NB4 (cell line): ENCODE measurements around the gene MMP24.

Experiments used
- DNase-seq: peaks from one replicate; pipeline ENCODE4 v3.0.0; 2010; ENCODE audit warnings: low read depth
- H3K4me3 ChIP-seq: one replicate; pipeline ENCODE4 v1.5.1; 2011; ENCODE audit warnings: mild to moderate bottlenecking, low read depth, low read length, moderate library complexity
- CTCF ChIP-seq: IDR thresholded peaks from one replicate; pipeline ENCODE4 v1.5.1; 2012; ENCODE audit warnings: low read depth, low read length
- MAX ChIP-seq: IDR thresholded peaks from 2 replicates; pipeline ENCODE4 v1.6.1; 2011; ENCODE audit warnings: low read depth, low read length
- MYC ChIP-seq: IDR thresholded peaks from 2 replicates; pipeline ENCODE4 v1.6.1; 2011; ENCODE audit warnings: low read depth, low read length
- POLR2A ChIP-seq: IDR thresholded peaks from 2 replicates; pipeline ENCODE4 v1.6.1; 2011; ENCODE audit warnings: mild to moderate bottlenecking; ENCODE audit not compliant: insufficient read length; ENCODE audit errors: extremely low read depth

Gene MMP24

GRCh38 chr20:35286077-35286898 lies 59.8 kb downstream of the MMP24 start:
- no peak for DNase-seq
- no peak overlapping the region for H3K4me3 ChIP-seq
- no peak for TF ChIP-seq MAX
- TF ChIP-seq POLR2A: no peak
- no peak for TF ChIP-seq MYC
- TF ChIP-seq CTCF: no peak

- no peak overlapping the region for H3K4me3 ChIP-seq
- TF ChIP-seq CTCF (no peak), MAX (no peak), MYC (no peak), POLR2A (no peak)
- DNase-seq: no peak
Observed at GRCh38 chr20:35286899-35287508, 60.5 kb downstream of the MMP24 start.

- DNase-seq: no peak
- H3K4me3 ChIP-seq: no peak overlapping the region
Observed at GRCh38 chr20:35287509-35288324, 61.2 kb downstream of the MMP24 start.

GRCh38 chr20:35288325-35289060 lies 62.0 kb downstream of the MMP24 start:
- no peak for DNase-seq
- no peak for TF ChIP-seq POLR2A
- TF ChIP-seq MAX: no peak
- no peak for TF ChIP-seq CTCF
- no peak for TF ChIP-seq MYC
- no peak overlapping the region for H3K4me3 ChIP-seq

More at GRCh38 chr20:35287509-35288324, 61.2 kb downstream of the MMP24 start:
- TF ChIP-seq CTCF (no peak), MYC (no peak), MAX (no peak), POLR2A (no peak)

GRCh38 chr20:35290186-35290886 lies 63.8 kb downstream of the MMP24 start:
- DNase-seq: no peak
- no peak for TF ChIP-seq CTCF
- no peak for TF ChIP-seq MAX
- no peak for TF ChIP-seq POLR2A
- TF ChIP-seq MYC: no peak

More at GRCh38 chr20:35290186-35290886, 63.8 kb downstream of the MMP24 start:
- H3K4me3 ChIP-seq: no peak overlapping the region
